Measurements from ENCODE around the gene VAC14. TPM values are rescaled to one million over a fixed set of nuclear protein-coding genes. Genes with fewer than 3 reads are reported as not detected.

The VAC14 gene
- total RNA-seq, 2 experiments from 2014 or later: 23.0 to 23.6 TPM

- H3K36me3 ChIP-seq (ENCODE audit: insufficient read depth, low read length): no peaks in the 10 kb centered on the region
- H3K27ac ChIP-seq (ENCODE audit: low read depth in 1 of 2, low read length in 2 of 2): no peak overlapping the region
- Mint-ChIP-seq H3K9me3 (no peaks in the 10 kb centered on the region), H3K27me3 (no peaks in the 10 kb centered on the region), H3K4me3 (no peak overlapping the region), H3K27ac (no peak overlapping the region), H3K4me1 (ENCODE audit: low read depth) (no peaks in the 10 kb centered on the region), H3K36me3 (ENCODE audit: low read depth) (peaks cover 6% of the 10 kb centered on the region)
- ChIA-PET POLR2A (no interaction called here), CTCF (no interaction called here)
- intact Hi-C loops (cut with DNase I, micrococcal nuclease): no loop called here
- ATAC-seq (ENCODE audit: poor library complexity): no peak
- no peak overlapping the region for H3K4me3 ChIP-seq (ENCODE audit: low read length)
- no peaks in the 10 kb centered on the region for H3K4me1 ChIP-seq (ENCODE audit: insufficient read depth, low read length)
- no peaks in the 10 kb centered on the region for H3K9me3 ChIP-seq (ENCODE audit: control insufficient read depth in 1 of 2, insufficient read depth in 1 of 2, low read length in 2 of 2)
- no peak for TF ChIP-seq CTCF (IDR thresholded peaks at IDR 0.05)
- no peak for DNase-seq
- H3K27me3 ChIP-seq (ENCODE audit: control insufficient read depth in 1 of 2, insufficient read depth in 2 of 2, low read length in 2 of 2): no peaks in the 10 kb centered on the region
These were observed 136.4 kb downstream of the VAC14 start for GRCh38 chr16:70664325-70665112.

- no peaks in the 10 kb centered on the region for H3K9me3 Mint-ChIP-seq
- H3K4me1 ChIP-seq (ENCODE audit: insufficient read depth, low read length): no peaks in the 10 kb centered on the region
- ChIA-PET POLR2A (no interaction called here), CTCF (no interaction called here)
- no peaks in the 10 kb centered on the region for H3K9me3 ChIP-seq (ENCODE audit: control insufficient read depth in 1 of 2, insufficient read depth in 1 of 2, low read length in 2 of 2)
- no peak overlapping the region for H3K27ac Mint-ChIP-seq
- H3K4me3 ChIP-seq (ENCODE audit: low read length): no peak overlapping the region
- no peak for ATAC-seq (ENCODE audit: poor library complexity)
- no peak for TF ChIP-seq CTCF (IDR thresholded peaks at IDR 0.05)
- no peak overlapping the region for H3K27ac ChIP-seq (ENCODE audit: low read depth in 1 of 2, low read length in 2 of 2)
- no peak overlapping the region for H3K4me3 Mint-ChIP-seq
- H3K36me3 Mint-ChIP-seq (ENCODE audit: low read depth): peaks cover 6% of the 10 kb centered on the region
- H3K27me3 ChIP-seq (ENCODE audit: control insufficient read depth in 1 of 2, insufficient read depth in 2 of 2, low read length in 2 of 2): no peaks in the 10 kb centered on the region
- intact Hi-C loops (cut with DNase I, micrococcal nuclease): no loop called here
- H3K27me3 Mint-ChIP-seq: no peaks in the 10 kb centered on the region
- no peaks in the 10 kb centered on the region for H3K4me1 Mint-ChIP-seq (ENCODE audit: low read depth)
- DNase-seq: no peak
- no peaks in the 10 kb centered on the region for H3K36me3 ChIP-seq (ENCODE audit: insufficient read depth, low read length)
These were observed 137.2 kb downstream of the VAC14 start for GRCh38 chr16:70663524-70664324.

GRCh38 chr16:70662991-70663523 lies 137.9 kb downstream of the VAC14 start:
- H3K27ac ChIP-seq (ENCODE audit: low read depth in 1 of 2, low read length in 2 of 2): no peak overlapping the region
- no peak overlapping the region for H3K4me3 ChIP-seq (ENCODE audit: low read length)
- intact Hi-C loops (cut with DNase I, micrococcal nuclease): no loop called here
- H3K4me1 ChIP-seq (ENCODE audit: insufficient read depth, low read length): no peaks in the 10 kb centered on the region
- Mint-ChIP-seq H3K4me3 (no peak overlapping the region), H3K9me3 (no peaks in the 10 kb centered on the region), H3K4me1 (ENCODE audit: low read depth) (no peaks in the 10 kb centered on the region), H3K36me3 (ENCODE audit: low read depth) (peaks cover 6% of the 10 kb centered on the region), H3K27ac (no peak overlapping the region), H3K27me3 (no peaks in the 10 kb centered on the region)
- no peak for DNase-seq
- ChIA-PET POLR2A (no interaction called here), CTCF (no interaction called here)
- no peak for TF ChIP-seq CTCF (IDR thresholded peaks at IDR 0.05)
- no peak for ATAC-seq (ENCODE audit: poor library complexity)
- H3K27me3 ChIP-seq (ENCODE audit: control insufficient read depth in 1 of 2, insufficient read depth in 2 of 2, low read length in 2 of 2): no peaks in the 10 kb centered on the region
- H3K9me3 ChIP-seq (ENCODE audit: control insufficient read depth in 1 of 2, insufficient read depth in 1 of 2, low read length in 2 of 2): no peaks in the 10 kb centered on the region
- H3K36me3 ChIP-seq (ENCODE audit: insufficient read depth, low read length): no peaks in the 10 kb centered on the region

Data from CD4-positive, alpha-beta T cell (primary cell).